H1 (cell line): ENCODE data around the gene CLEC16A. TPM values are rescaled to one million over a fixed set of nuclear protein-coding genes. Genes with fewer than 3 reads are reported as not detected.

Experiments
- CTCF ChIA-PET: fragments of 300-600 bp; sonication (Branson Sonifier 250); formaldehyde crosslinking; loops from one replicate; lab custom pipeline; 2021; ENCODE audit not compliant: partially characterized antibody; lab: Charles Lee
- POLR2A ChIA-PET: fragments of 300-600 bp; sonication (Branson Sonifier 250); formaldehyde crosslinking; loops from one replicate; lab custom pipeline; 2021; ENCODE audit warnings: inconsistent platforms; ENCODE audit not compliant: partially characterized antibody; lab: Charles Lee
- DNase-seq, 2 experiments: peaks; one replicate each; pipeline versions ENCODE4 v3.0.0 to v3.0.0-alpha.2; 2010 to 2022; ENCODE audit warnings: low spot score in 2 of 2, low read depth in 1 of 2, mixed read lengths in 1 of 2
- FAIRE-seq: peaks from 2 replicates; lab custom pipeline; 2011; peaks lifted over from hg19 to GRCh38; lab: Jason Lieb, UNC
- H2AFZ ChIP-seq: 2 replicates; pipeline ENCODE4 v1.8.1; 2012; ENCODE audit warnings: low read length, inconsistent platforms
- H2AK5ac ChIP-seq: 2 replicates; pipeline ENCODE4 v1.6.1; 2013; ENCODE audit warnings: low read depth, low read length
- H2BK120ac ChIP-seq: replicated peaks from 2 replicates; pipeline ENCODE3; 2013; ENCODE audit warnings: low read depth, low read length, inconsistent platforms
- H2BK12ac ChIP-seq: 2 replicates; pipeline ENCODE4 v1.6.1; 2013; ENCODE audit warnings: low read depth, low read length
- H2BK15ac ChIP-seq: 2 replicates; pipeline ENCODE4 v1.6.1; 2013; ENCODE audit warnings: low read length
- H2BK20ac ChIP-seq: 2 replicates; pipeline ENCODE4 v1.6.1; 2013; ENCODE audit warnings: low read length
- H2BK5ac ChIP-seq: 2 replicates; pipeline ENCODE4 v1.6.1; 2013; ENCODE audit warnings: low read depth, low read length
- H3K14ac ChIP-seq: 2 replicates; pipeline ENCODE4 v1.6.1; 2013; ENCODE audit warnings: inconsistent platforms; ENCODE audit not compliant: insufficient read length
- H3K18ac ChIP-seq: 2 replicates; pipeline ENCODE4 v1.6.1; 2013; ENCODE audit warnings: low read length; ENCODE audit errors: extremely low read depth
- H3K23ac ChIP-seq: 2 replicates; pipeline ENCODE4 v1.6.1; 2013; ENCODE audit warnings: inconsistent platforms; ENCODE audit not compliant: insufficient read length
- H3K23me2 ChIP-seq: 2 replicates; pipeline ENCODE4 v1.6.1; 2013; ENCODE audit warnings: low read depth, low read length
- H3K27ac ChIP-seq: 2 replicates; pipeline ENCODE4 v1.6.1; 2011; ENCODE audit warnings: low read depth, low read length, inconsistent platforms
- H3K27me3 ChIP-seq, 4 experiments: replicated peaks in 1 of 4; 1 replicate in 1 of 4; 2 replicates in 3 of 4; pipeline versions ENCODE4 v1.6.1 to v1.8.1; 2011 to 2013; ENCODE audit warnings: low read length in 3 of 4, mild to moderate bottlenecking in 3 of 4, inconsistent platforms in 2 of 4, mixed read lengths in 2 of 4, moderate library complexity in 1 of 4; ENCODE audit not compliant: control insufficient read depth in 3 of 4, insufficient read depth in 3 of 4; ENCODE audit errors: extremely low read depth in 1 of 4
- H3K36me3 ChIP-seq, 4 experiments: 2 replicates each; pipeline versions ENCODE4 v1.6.1 to v1.8.1; 2011 to 2013; ENCODE audit warnings: mild to moderate bottlenecking in 4 of 4, low read length in 3 of 4, moderate library complexity in 2 of 4, control low read depth in 1 of 4, inconsistent platforms in 1 of 4; ENCODE audit not compliant: insufficient read depth in 4 of 4, control insufficient read depth in 2 of 4
- H3K4ac ChIP-seq: replicated peaks from 2 replicates; pipeline ENCODE3; 2013; ENCODE audit warnings: low read length, low read depth, mixed read lengths, inconsistent platforms; ENCODE audit not compliant: insufficient read length
- H3K4me1 ChIP-seq, 4 experiments: replicated peaks in 1 of 4; 1 replicate in 1 of 4; 2 replicates in 3 of 4; pipeline versions ENCODE4 v1.6.1 to v1.8.1; 2011 to 2013; ENCODE audit warnings: low read length in 3 of 4, inconsistent platforms in 2 of 4, mixed read lengths in 1 of 4; ENCODE audit not compliant: insufficient read depth in 4 of 4, control insufficient read depth in 3 of 4
- H3K4me2 ChIP-seq, 2 experiments: 2 replicates each; pipeline versions ENCODE4 v1.6.1 to v1.8.1; 2011 to 2013; ENCODE audit warnings: low read depth in 2 of 2, low read length in 2 of 2, control low read depth in 1 of 2, inconsistent platforms in 1 of 2, mild to moderate bottlenecking in 1 of 2; ENCODE audit not compliant: insufficient read depth in 1 of 2
- H3K4me3 ChIP-seq, 4 experiments: fragments of 200-600, 300-600 bp in 1 of 4; sonication (generic), shearing (Covaris generic), sonication (Bioruptor Twin) in 1 of 4; 2 replicates each; pipeline versions ENCODE4 v1.5.1 to v1.8.1; 2011 to 2016; ENCODE audit warnings: low read length in 4 of 4, low read depth in 3 of 4, control low read depth in 2 of 4, inconsistent platforms in 2 of 4, mild to moderate bottlenecking in 2 of 4, mixed read lengths in 1 of 4, moderate library complexity in 1 of 4; ENCODE audit not compliant: insufficient read depth in 2 of 4; ENCODE audit errors: extremely low read depth in 1 of 4
- H3K56ac ChIP-seq: replicated peaks from 2 replicates; pipeline ENCODE3; 2013; ENCODE audit warnings: low read depth, mild to moderate bottlenecking, mixed read lengths, low read length, inconsistent platforms; ENCODE audit not compliant: insufficient read length
- H3K79me1 ChIP-seq: 2 replicates; pipeline ENCODE4 v1.6.1; 2013; ENCODE audit warnings: low read depth, low read length, control low read depth
- H3K79me2 ChIP-seq, 2 experiments: 2 replicates each; pipeline versions ENCODE4 v1.6.1 to v1.8.1; 2012 to 2013; ENCODE audit warnings: low read length in 2 of 2, mild to moderate bottlenecking in 2 of 2, inconsistent platforms in 1 of 2; ENCODE audit not compliant: insufficient read depth in 2 of 2, control insufficient read depth in 1 of 2
- H3K9ac ChIP-seq, 4 experiments: replicated peaks in 1 of 4; 1 replicate in 1 of 4; 2 replicates in 3 of 4; pipeline versions ENCODE4 v1.6.1 to v1.8.1; 2011 to 2013; ENCODE audit warnings: low read depth in 3 of 4, low read length in 3 of 4, control low read depth in 2 of 4, mild to moderate bottlenecking in 2 of 4, moderate library complexity in 2 of 4, inconsistent platforms in 1 of 4; ENCODE audit errors: extremely low read depth in 1 of 4
- H3K9me3 ChIP-seq, 2 experiments: 2 replicates each; pipeline versions ENCODE4 v1.6.1 to v1.8.1; 2012 to 2013; ENCODE audit warnings: mild to moderate bottlenecking in 2 of 2, moderate library complexity in 2 of 2, control low read depth in 1 of 2, inconsistent platforms in 1 of 2, low read depth in 1 of 2, low read length in 1 of 2, mixed read lengths in 1 of 2; ENCODE audit not compliant: insufficient read depth in 2 of 2
- H4K20me1 ChIP-seq, 2 experiments: replicated peaks in 1 of 2; 2 replicates each; pipeline versions ENCODE3 to v1.8.1; 2011 to 2013; ENCODE audit warnings: inconsistent platforms in 2 of 2, low read length in 2 of 2, mild to moderate bottlenecking in 1 of 2; ENCODE audit not compliant: insufficient read depth in 2 of 2, control insufficient read depth in 1 of 2
- H4K5ac ChIP-seq: 2 replicates; pipeline ENCODE4 v1.6.1; 2013; ENCODE audit warnings: low read length, low read depth, mixed read lengths, inconsistent platforms; ENCODE audit not compliant: insufficient read length
- H4K8ac ChIP-seq: 2 replicates; pipeline ENCODE4 v1.8.0; 2013; ENCODE audit warnings: mild to moderate bottlenecking, moderate library complexity, low read length, inconsistent platforms; ENCODE audit not compliant: insufficient read depth; ENCODE audit errors: extremely low read depth
- H4K91ac ChIP-seq: replicated peaks from 2 replicates; pipeline ENCODE3; 2013; ENCODE audit warnings: low read length, mixed read lengths, inconsistent platforms; ENCODE audit not compliant: insufficient read length
- BACH1 ChIP-seq: IDR thresholded peaks from 2 replicates; pipeline ENCODE4 v1.6.1; 2012; ENCODE audit warnings: low read length, improper control_type of control experiment
- CREB1 ChIP-seq: IDR thresholded peaks from 2 replicates; pipeline ENCODE4 v1.6.1; 2012; ENCODE audit warnings: inconsistent platforms
- CTCF ChIP-seq, 3 experiments: IDR thresholded peaks; 1 replicate in 2 of 3; 2 replicates in 1 of 3; pipeline versions ENCODE4 v1.5.1 to v1.6.1; 2011; ENCODE audit warnings: low read length in 3 of 3, mild to moderate bottlenecking in 3 of 3, inconsistent platforms in 2 of 3, low read depth in 1 of 3, moderate library complexity in 1 of 3; ENCODE audit not compliant: insufficient read depth in 1 of 3; ENCODE audit errors: control extremely low read depth in 1 of 3
- HDAC2 ChIP-seq, 2 experiments: fragments of 300-600 bp in 1 of 2; sonication (generic) in 1 of 2; IDR thresholded peaks; 2 replicates each; pipeline ENCODE4 v1.6.1; 2011 to 2012; ENCODE audit warnings: low read depth in 2 of 2, low read length in 2 of 2, mild to moderate bottlenecking in 2 of 2, moderate library complexity in 2 of 2, borderline replicate concordance in 1 of 2, inconsistent platforms in 1 of 2
- HDAC6 ChIP-seq: IDR thresholded peaks from one replicate; pipeline ENCODE4 v1.7.1; 2012; ENCODE audit warnings: low read depth, mild to moderate bottlenecking, inconsistent platforms, low read length, moderate library complexity
- KDM1A ChIP-seq: fragments of 200-600, 300-600 bp; sonication (generic); IDR thresholded peaks from 2 replicates; pipeline ENCODE4 v1.7.1; 2016; ENCODE audit warnings: mild to moderate bottlenecking, low read length, borderline replicate concordance
- RAD21 ChIP-seq, 2 experiments: IDR thresholded peaks in 1 of 2; conservative IDR thresholded peaks in 1 of 2; 2 replicates each; pipeline ENCODE4 v1.6.1; 2011; ENCODE audit warnings: low read depth in 2 of 2, low read length in 2 of 2, improper control_type of control experiment in 1 of 2, inconsistent platforms in 1 of 2, mild to moderate bottlenecking in 1 of 2, moderate library complexity in 1 of 2
- RXRA ChIP-seq: IDR thresholded peaks from 2 replicates; pipeline ENCODE4 v1.6.1; 2011; ENCODE audit warnings: low read depth, mild to moderate bottlenecking, low read length, moderate library complexity; ENCODE audit not compliant: insufficient read depth
- TAF1 ChIP-seq: IDR thresholded peaks from 2 replicates; pipeline ENCODE4 v1.6.1; 2011; ENCODE audit warnings: mild to moderate bottlenecking, low read depth, low read length
- TAF7 ChIP-seq: optimal IDR thresholded peaks from 2 replicates; pipeline ENCODE3; 2011; ENCODE audit warnings: low read depth, mild to moderate bottlenecking, inconsistent platforms, low read length, moderate library complexity, borderline replicate concordance
- ZNF274 ChIP-seq: IDR thresholded peaks from 2 replicates; pipeline ENCODE4 v1.7.0; 2012; ENCODE audit warnings: low read length, borderline replicate concordance; ENCODE audit errors: extremely low read depth
- WGBS, 2 experiments: shearing (Covaris generic) in 1 of 2; methylation state at CpG; one replicate each; pipeline versions ENCODE4 v1.1.6 to v1.1.7; 2013 to 2015; ENCODE audit warnings: low lambda C conversion rate in 2 of 2, mixed read lengths in 2 of 2, inconsistent platforms in 1 of 2, low coverage in 1 of 2, missing lambda C conversion rate in 1 of 2; ENCODE audit not compliant: insufficient replicate concordance in 2 of 2, insufficient coverage in 1 of 2, insufficient read length in 1 of 2; ENCODE audit errors: extremely low coverage in 1 of 2, missing lambda C conversion rate in 1 of 2; 5-methylcytosine and 5-hydroxymethylcytosine counted together
- polyA plus RNA-seq, 7 experiments: library from polyadenylated mRNA; depleted of rRNA in 3 of 7; stranded (reverse) in 5 of 7; unstranded in 2 of 7; fragments of >200 nt in 5 of 7; fragments of 200-250 nt in 2 of 7; gene quantifications; 1 replicate in 5 of 7; 2 replicates in 1 of 7; 4 replicates in 1 of 7; pipeline versions ENCODE4 v1.2.1 to v1.2.3, GENCODE V29; 2011 to 2013; ENCODE audit warnings: missing spikeins in 2 of 7, mixed read lengths in 2 of 7
- total RNA-seq: library from RNA; stranded (reverse); fragmentation: NEBNext Ultra II Directional; extraction: Animal tissue kit (Norgen Biotek cat#: 25700); gene quantifications from 2 replicates; pipeline ENCODE4 v1.2.1, GENCODE V29; 2021

CLEC16A gene
- total and polyA plus RNA-seq, 2 of the 8 experiments (the other 6 are each of a cell fraction or from before 2014, with no cell fraction given) = 7.6 to 19.3 TPM

GRCh38 chr16:10997485-10997884 lies 53.1 kb downstream of the CLEC16A start:
- no peak for TF ChIP-seq HDAC2 (IDR thresholded peaks at IDR 0.05; ENCODE audit: borderline replicate concordance in 1 of 2, low read depth in 2 of 2, low read length in 2 of 2)
- TF ChIP-seq RAD21 (IDR thresholded peaks at IDR 0.05 in 1 of 2, conservative IDR thresholded peaks at IDR 0.05 in 1 of 2; ENCODE audit: low read depth in 2 of 2, low read length in 2 of 2) = no peak
- TF ChIP-seq CREB1 = no peak
- no peak for TF ChIP-seq TAF1
- TF ChIP-seq TAF7 = no peak
- TF ChIP-seq KDM1A = no peak
- TF ChIP-seq HDAC6 = no peak
- no peak for TF ChIP-seq ZNF274
- no peak for TF ChIP-seq BACH1
- no peak for TF ChIP-seq CTCF (IDR thresholded peaks at IDR 0.05; ENCODE audit: control extremely low read depth in 1 of 3, insufficient read depth in 1 of 3, low read depth in 1 of 3, low read length in 3 of 3)
- TF ChIP-seq RXRA = no peak
- Histone ChIP-seq H4K91ac (no peak overlapping the region), H2BK120ac (no peak overlapping the region), H2BK5ac (no peak overlapping the region), H3K9ac (no peak overlapping the region), H2AFZ (no peak overlapping the region), H3K4me2 (no peak overlapping the region), H3K4me3 (no peak overlapping the region), H3K36me3 (no peaks in the 10 kb centered on the region), H3K4me1 (no peaks in the 10 kb centered on the region), H3K27me3 (no peaks in the 10 kb centered on the region), H3K4ac (no peak overlapping the region), H4K8ac (no peak overlapping the region), H2BK15ac (no peak overlapping the region), H3K27ac (no peak overlapping the region), H4K20me1 (peaks cover 2 to 5% of the 10 kb centered on the region in 2 experiments), H3K23ac (no peak overlapping the region), H3K23me2 (no peaks in the 10 kb centered on the region), H3K14ac (no peak overlapping the region), H3K79me2 (no peaks in the 10 kb centered on the region), H3K18ac (no peak overlapping the region), H2BK20ac (no peak overlapping the region), H4K5ac (no peak overlapping the region), H3K79me1 (no peaks in the 10 kb centered on the region; the same call in 1 of the 2 replicates), H3K9me3 (no peaks in the 10 kb centered on the region), H2BK12ac (no peak overlapping the region), H3K56ac (no peak overlapping the region), H2AK5ac (no peak overlapping the region)
- 91% methylated on average over 4 of the region's 4 CpGs; no CpG with 5 or more reads in 1 of the 2 experiments for WGBS, 2 experiments
- ChIA-PET POLR2A (no interaction called here), CTCF (interaction anchor here (1.3 to 1.7 kb wide), 3 partner anchors 10 to 26 kb away, joined by 3 to 6 read pairs (median 4); no protein-coding TSS in a partner anchor)
- no peak for FAIRE-seq
- DNase-seq = no peak
